Esophagus squamous epithelium (tissue), 4 donors: ENCODE results near the gene WWOX.

Experiments
- POLR2A ChIP-seq, 4 donors: fragments of 450-650 bp; IDR thresholded peaks; one replicate each; pipeline ENCODE4 v1.6.1; 2017; ENCODE audit warnings: antibody characterized with exemption in 4 of 4, mild to moderate bottlenecking in 4 of 4, moderate library complexity in 3 of 4
- TF ChIP-seq, protein P1 (sequence below), 6 experiments: fragments of 450-650 bp in 4 of 6; fragments of 200-600 bp in 2 of 6; sonication (generic) in 2 of 6; IDR thresholded peaks; one replicate each; pipeline ENCODE4 v1.5.1; 2016 to 2019; ENCODE audit warnings: antibody characterized with exemption in 6 of 6, mild to moderate bottlenecking in 4 of 6, moderate library complexity in 4 of 6

DNA sequence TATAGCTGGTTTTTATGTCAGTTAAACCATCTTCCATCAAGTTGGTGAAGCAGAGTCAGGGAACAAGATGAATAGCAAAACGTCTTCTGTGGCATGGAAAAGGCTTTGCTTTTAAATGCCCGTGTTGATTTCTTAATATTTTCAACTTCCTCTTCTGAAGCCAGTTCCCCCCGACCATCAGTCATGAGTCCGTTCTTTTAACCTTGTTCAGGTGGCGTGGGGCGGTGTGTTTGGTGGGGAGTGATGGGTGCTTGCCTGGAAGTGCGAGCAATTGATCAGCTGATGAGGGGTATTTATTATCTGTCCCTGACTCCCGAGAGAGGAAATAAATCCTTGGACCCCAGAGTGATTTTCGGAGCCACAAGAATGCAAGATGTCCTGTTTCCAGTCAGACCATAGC is 147.1 kb downstream of the WWOX start:
- TF ChIP-seq, protein P1, sequence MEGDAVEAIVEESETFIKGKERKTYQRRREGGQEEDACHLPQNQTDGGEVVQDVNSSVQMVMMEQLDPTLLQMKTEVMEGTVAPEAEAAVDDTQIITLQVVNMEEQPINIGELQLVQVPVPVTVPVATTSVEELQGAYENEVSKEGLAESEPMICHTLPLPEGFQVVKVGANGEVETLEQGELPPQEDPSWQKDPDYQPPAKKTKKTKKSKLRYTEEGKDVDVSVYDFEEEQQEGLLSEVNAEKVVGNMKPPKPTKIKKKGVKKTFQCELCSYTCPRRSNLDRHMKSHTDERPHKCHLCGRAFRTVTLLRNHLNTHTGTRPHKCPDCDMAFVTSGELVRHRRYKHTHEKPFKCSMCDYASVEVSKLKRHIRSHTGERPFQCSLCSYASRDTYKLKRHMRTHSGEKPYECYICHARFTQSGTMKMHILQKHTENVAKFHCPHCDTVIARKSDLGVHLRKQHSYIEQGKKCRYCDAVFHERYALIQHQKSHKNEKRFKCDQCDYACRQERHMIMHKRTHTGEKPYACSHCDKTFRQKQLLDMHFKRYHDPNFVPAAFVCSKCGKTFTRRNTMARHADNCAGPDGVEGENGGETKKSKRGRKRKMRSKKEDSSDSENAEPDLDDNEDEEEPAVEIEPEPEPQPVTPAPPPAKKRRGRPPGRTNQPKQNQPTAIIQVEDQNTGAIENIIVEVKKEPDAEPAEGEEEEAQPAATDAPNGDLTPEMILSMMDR (IDR thresholded peaks at IDR 0.05), result no peak
- no peak for TF ChIP-seq POLR2A (IDR thresholded peaks at IDR 0.05)
